ENCODE data around the gene RABEP1. TPM values are rescaled to one million over a fixed set of nuclear protein-coding genes. Genes with fewer than 3 reads are reported as not detected.
A peak's percentile ranks its signal among the peaks of the same experiment; 100 is the strongest.

Gene RABEP1
- total RNA-seq, 1 experiment from 2014 or later, result 38.4 TPM

DNA sequence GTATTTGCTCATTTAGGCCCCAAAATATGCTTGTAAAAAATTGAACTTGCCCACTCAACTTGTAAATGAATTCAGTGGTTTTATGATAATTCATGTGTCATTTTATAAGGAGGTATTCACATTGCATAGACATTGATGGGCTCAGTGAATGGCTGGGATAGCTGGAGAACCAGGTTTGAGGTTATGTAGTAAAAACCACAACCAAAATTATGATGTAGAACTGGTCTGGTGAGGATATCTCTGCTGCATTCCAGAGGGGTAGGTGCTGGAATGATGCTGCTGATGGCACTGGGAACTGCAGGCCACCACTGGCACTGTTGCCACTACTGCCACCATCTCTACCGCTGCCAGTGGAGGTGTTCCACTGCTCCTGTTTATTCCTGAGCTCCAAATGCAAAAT, 21.5 kb upstream of the RABEP1 start:
- DNase-seq (ENCODE audit: low read depth, low spot score), result no peak

GRCh38 chr17:5262416-5262991, 19.6 kb upstream of the RABEP1 start:
- in situ Hi-C loops (cut with HindIII; ENCODE audit: low pct_unique_long_range_greater_than_20kb, low sequenced_read_pairs), result no loop called here
- DNase-seq (ENCODE audit: low read depth, low spot score), result peak; percentile 52

More for the DNA sequence above, 21.5 kb upstream of the RABEP1 start:
- in situ Hi-C loops (cut with HindIII; ENCODE audit: low pct_unique_long_range_greater_than_20kb, low sequenced_read_pairs), result no loop called here

DNA sequence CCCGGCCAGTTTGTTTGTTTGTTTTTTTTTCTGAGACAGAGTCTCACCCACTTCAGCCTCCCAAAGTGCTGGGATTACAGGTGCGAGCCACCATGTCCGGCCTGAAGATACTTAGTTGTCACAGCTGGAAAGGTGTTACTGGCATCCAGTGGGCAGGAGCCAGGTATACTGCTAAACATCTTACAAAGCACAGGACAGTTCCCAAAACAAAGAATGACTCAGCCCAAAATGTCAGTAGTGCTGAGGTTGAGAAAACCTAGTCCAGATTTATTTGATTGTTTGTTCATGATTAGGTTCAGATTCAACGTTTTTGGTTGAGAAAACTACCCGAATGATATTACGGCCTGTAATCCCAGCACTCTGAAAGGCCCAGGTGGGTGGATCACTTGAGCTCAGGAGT, 18.6 kb upstream of the RABEP1 start:
- no peak for DNase-seq (ENCODE audit: low read depth, low spot score)
- in situ Hi-C loops (cut with HindIII; ENCODE audit: low pct_unique_long_range_greater_than_20kb, low sequenced_read_pairs), result no loop called here

DNA sequence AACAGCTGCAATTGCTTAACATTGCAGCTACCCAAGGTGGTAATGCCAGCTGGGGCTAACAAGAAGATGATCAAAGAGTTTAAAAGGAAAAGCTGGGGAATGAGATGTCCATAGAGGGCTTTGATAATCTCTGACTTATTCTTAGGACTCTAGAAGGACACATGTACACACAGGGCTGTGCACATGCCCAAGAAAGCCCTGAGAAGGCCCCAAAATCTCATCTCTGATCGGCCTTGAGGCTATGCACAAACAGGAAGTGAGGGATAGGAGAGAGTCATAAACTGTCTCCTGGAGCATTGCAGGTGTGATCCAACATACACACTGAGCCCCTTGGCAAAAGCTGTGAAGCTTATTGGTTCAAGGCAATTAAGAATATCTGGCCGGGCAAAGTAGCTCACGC, 17.2 kb upstream of the RABEP1 start:
- in situ Hi-C loops (cut with HindIII; ENCODE audit: low pct_unique_long_range_greater_than_20kb, low sequenced_read_pairs), result no loop called here
- no peak for DNase-seq (ENCODE audit: low read depth, low spot score)

DNA sequence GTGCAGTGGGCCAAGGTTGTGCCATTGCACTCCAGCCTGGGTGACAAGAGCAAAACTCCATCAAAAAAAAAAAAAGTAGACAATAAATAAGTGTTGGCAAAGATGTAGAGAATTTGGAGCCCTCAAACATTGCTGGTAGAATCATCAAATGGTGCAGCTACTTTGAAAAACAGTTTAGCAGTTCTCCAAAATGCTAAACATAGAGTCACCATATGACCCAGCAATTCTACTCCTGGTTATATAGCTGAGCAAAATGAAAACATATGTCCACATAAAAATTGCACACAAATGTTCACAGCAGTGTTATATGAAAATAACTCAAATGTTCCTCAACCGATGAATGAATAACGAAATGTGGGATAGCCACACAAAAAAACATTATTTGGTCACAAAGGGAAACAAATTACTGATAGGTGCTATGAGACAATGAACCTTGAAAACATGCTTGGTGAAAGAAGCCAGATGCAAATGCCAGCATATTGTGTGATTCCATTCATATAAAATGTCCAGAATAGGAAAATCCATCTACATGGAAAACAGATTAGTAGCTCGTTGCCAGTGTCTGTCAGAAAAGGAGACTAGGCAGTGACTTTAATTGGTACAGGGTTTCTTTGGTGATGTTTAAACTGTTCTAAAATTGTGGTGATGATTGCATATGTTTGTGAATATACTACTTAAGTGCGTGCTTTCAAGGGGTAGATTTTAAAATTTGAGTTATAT, 12.7 kb upstream of the RABEP1 start:
- no peak for DNase-seq (ENCODE audit: low read depth, low spot score)
- in situ Hi-C loops (cut with HindIII; ENCODE audit: low pct_unique_long_range_greater_than_20kb, low sequenced_read_pairs), result no loop called here

- in situ Hi-C loops (cut with HindIII; ENCODE audit: low pct_unique_long_range_greater_than_20kb, low sequenced_read_pairs), result no loop called here
- no peak for DNase-seq (ENCODE audit: low read depth, low spot score)
Measured at GRCh38 chr17:5272322-5272721, 9.8 kb upstream of the RABEP1 start.

GRCh38 chr17:5282642-5283217, 646 bp downstream of the RABEP1 start:
- DNase-seq (ENCODE audit: low read depth, low spot score), result no peak
- in situ Hi-C loops (cut with HindIII; ENCODE audit: low pct_unique_long_range_greater_than_20kb, low sequenced_read_pairs), result no loop called here

DNA sequence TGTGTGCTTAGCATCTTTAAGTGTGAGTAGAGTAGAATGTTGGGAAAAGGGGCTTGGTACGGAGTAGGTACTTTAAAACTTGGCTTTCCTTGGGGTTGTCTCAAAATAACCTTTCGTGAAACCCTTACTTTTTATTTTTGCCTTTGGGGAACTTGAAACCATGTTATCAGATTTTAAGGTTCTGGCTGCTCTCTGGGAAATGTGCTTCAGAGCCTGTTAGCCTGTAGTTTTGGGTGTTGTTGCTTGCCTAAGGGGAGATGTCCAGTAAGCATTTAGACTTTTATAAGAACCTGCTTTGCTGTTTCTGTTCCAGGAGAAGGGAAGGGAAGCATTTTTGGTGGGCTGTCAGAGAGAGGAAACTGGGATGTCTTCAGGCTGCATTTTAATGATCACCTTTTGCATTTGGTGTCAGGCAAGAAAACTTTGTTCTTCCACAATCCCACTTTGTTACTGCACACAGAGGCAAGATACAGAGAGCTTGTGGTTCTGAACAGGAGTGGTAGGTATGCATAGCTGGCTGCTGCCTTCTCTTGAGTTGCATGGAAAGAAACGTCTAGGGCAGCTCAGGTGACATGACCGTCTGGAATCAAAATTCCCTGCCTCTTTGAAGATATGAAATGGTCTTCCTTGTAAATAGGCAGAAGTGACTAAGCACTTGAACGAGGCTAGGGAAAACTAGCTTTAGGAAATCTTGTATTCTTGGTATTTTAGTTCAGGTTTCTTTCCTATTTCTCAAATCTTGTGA, 1.7 kb downstream of the RABEP1 start:
- in situ Hi-C loops (cut with HindIII; ENCODE audit: low pct_unique_long_range_greater_than_20kb, low sequenced_read_pairs), result no loop called here
- DNase-seq (ENCODE audit: low read depth, low spot score), result no peak

DNA sequence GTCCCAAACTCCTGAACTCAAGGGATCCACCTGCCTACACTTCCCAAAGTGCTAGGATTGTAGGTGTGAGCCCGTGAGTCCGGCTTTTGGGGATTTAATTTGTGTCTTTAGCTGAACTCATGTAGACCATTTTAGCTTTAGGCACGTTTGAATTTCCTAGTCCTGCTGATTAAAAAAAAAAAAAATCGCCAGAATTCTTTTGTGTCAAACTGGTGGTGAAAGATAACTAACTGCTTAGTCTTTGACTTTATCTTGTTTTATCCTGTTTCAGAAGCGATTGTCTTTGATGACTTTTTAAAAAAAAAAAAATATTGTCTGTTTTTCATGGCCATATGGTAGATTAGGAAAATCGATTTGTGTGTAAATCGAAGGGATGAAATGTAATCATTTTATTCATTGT, 2.6 kb downstream of the RABEP1 start:
- DNase-seq (ENCODE audit: low read depth, low spot score), result no peak
- in situ Hi-C loops (cut with HindIII; ENCODE audit: low pct_unique_long_range_greater_than_20kb, low sequenced_read_pairs), result no loop called here

DNA sequence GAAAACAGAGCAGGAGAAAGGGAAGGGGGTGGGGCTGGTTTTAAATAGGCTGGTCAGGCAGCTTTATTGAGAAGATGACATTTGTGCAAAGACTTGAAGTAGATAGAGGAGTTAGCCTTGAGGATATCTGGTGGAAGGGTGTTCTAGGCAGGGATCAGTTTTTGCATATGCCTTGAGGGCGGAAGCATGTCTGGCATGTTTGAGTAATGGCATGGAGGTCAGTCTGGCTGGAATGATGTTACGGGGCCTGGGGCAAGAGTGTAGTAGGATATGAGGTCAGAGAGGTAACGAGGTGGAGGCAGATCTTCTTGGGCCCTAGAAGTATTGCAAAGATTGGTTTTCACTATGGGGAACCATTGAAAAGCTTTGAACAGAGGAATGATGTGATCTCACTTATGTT, 4.8 kb downstream of the RABEP1 start:
- in situ Hi-C loops (cut with HindIII; ENCODE audit: low pct_unique_long_range_greater_than_20kb, low sequenced_read_pairs), result no loop called here
- DNase-seq (ENCODE audit: low read depth, low spot score), result no peak

GRCh38 chr17:5291683-5292350, 9.7 kb downstream of the RABEP1 start:
- no peak for DNase-seq (ENCODE audit: low read depth, low spot score)
- in situ Hi-C loops (cut with HindIII; ENCODE audit: low pct_unique_long_range_greater_than_20kb, low sequenced_read_pairs), result no loop called here

- in situ Hi-C loops (cut with HindIII; ENCODE audit: low pct_unique_long_range_greater_than_20kb, low sequenced_read_pairs), result no loop called here
- no peak for DNase-seq (ENCODE audit: low read depth, low spot score)
Measured at GRCh38 chr17:5297245-5297644, 15.2 kb downstream of the RABEP1 start.

- in situ Hi-C loops (cut with HindIII; ENCODE audit: low pct_unique_long_range_greater_than_20kb, low sequenced_read_pairs), result no loop called here
- DNase-seq (ENCODE audit: low read depth, low spot score), result no peak
Measured at GRCh38 chr17:5299383-5299782, 17.3 kb downstream of the RABEP1 start.

- DNase-seq (ENCODE audit: low read depth, low spot score), result no peak
- in situ Hi-C loops (cut with HindIII; ENCODE audit: low pct_unique_long_range_greater_than_20kb, low sequenced_read_pairs), result no loop called here
Measured at GRCh38 chr17:5304636-5305035, 22.6 kb downstream of the RABEP1 start.

DNA sequence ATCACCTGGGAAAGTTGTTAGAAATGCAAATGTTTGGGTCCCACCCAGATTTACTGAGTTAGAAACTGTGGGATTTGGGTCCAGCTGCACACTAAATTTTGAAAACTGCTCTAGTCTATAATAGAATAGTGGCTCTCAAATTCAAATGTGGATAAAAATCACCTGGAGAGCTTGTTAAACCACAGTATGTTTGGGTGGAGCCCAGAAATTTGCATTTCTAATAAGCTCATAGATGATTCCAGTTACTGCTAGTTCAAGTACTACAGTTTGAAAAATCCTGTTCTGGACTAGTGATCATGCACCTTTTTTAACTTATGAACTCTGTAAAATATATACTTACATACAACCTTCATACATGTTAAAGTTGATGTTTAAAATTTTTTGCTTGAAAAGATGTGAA, 27.8 kb downstream of the RABEP1 start:
- in situ Hi-C loops (cut with HindIII; ENCODE audit: low pct_unique_long_range_greater_than_20kb, low sequenced_read_pairs), result no loop called here
- DNase-seq (ENCODE audit: low read depth, low spot score), result no peak

- no peak for DNase-seq (ENCODE audit: low read depth, low spot score)
- in situ Hi-C loops (cut with HindIII; ENCODE audit: low pct_unique_long_range_greater_than_20kb, low sequenced_read_pairs), result no loop called here
Measured at GRCh38 chr17:5325851-5326250, 43.8 kb downstream of the RABEP1 start.

DNA sequence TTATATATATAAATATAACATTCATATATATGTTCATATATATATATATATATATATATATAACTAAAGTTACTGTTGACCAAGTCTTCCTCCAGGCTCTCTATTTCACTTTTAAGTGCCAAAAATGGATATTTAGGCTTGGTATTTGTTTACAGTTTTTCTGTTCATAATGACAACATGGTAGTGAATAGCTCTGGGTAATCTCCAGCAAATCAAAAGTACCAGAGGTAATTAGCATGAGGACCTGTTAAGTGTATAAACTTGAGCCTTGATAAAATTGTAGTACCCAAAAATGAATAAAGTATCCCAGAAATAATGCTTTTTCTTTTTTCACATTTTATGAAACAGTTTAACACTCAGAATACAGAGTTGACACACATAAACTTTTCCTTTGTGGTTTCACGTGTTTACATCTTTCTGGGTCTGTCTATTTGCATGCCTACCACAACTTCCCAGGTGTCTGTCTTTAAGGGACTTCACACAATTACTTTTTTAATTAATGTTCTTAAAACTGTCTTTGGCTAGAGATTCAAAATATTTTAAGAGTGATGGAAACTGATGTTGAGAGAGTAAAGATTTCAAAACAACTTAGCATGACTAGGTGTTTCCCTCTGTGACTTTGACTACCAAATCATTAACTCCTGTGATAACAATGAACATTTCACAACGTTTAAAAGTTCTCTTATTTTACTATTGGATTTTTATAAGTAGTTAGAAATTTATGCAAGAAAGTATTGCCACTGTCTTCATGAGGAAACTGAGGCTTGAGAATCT, 47.9 kb downstream of the RABEP1 start:
- DNase-seq (ENCODE audit: low read depth, low spot score), result no peak
- in situ Hi-C loops (cut with HindIII; ENCODE audit: low pct_unique_long_range_greater_than_20kb, low sequenced_read_pairs), result no loop called here

Measured in SK-MEL-5 (cell line).